Panc1 (cell line): ENCODE measurements around the gene RB1. TPM values are rescaled to one million over a fixed set of nuclear protein-coding genes. Genes with fewer than 3 reads are reported as not detected.

Experiments used
- ATAC-seq: fragments of 200-7000 bp; cut with Tn5 transposase; 2 replicates; pipeline ENCODE4 v1.9.1; 2020; ENCODE audit warnings: mild to moderate bottlenecking, moderate library complexity
- BruUV-seq: library from RNA; stranded (reverse); fragments of 400-500 nt; replicated peaks from 2 replicates; lab custom pipeline; 2021; lab: Mats Ljungman, UMichigan
- CTCF ChIA-PET: fragments of 300-600 bp; sonication (Branson Sonifier 250); formaldehyde crosslinking; loops from one replicate; lab custom pipeline; 2022; ENCODE audit warnings: antibody characterized with exemption; lab: Charles Lee
- POLR2A ChIA-PET: fragments of 300-600 bp; sonication (Branson Sonifier 250); formaldehyde crosslinking; loops from one replicate; lab custom pipeline; 2022; ENCODE audit warnings: antibody characterized with exemption; lab: Charles Lee
- DNase-seq: peaks from one replicate; pipeline ENCODE4 v3.0.0-alpha.2; 2010; ENCODE audit warnings: low read depth, low spot score
- H3K27ac ChIP-seq: 2 replicates; pipeline ENCODE4 v1.5.1; 2011; ENCODE audit warnings: mild to moderate bottlenecking, low read length, inconsistent platforms
- H3K27me3 ChIP-seq: fragments of 200-500 bp; sonication (Bioruptor generic); 2 replicates; pipeline ENCODE4 v1.6.0; 2014; ENCODE audit warnings: low read length, inconsistent platforms; ENCODE audit not compliant: control insufficient read depth, insufficient read depth
- H3K36me3 ChIP-seq: fragments of 200-500 bp; sonication (Bioruptor generic); 2 replicates; pipeline ENCODE4 v1.5.1; 2014; ENCODE audit warnings: inconsistent platforms, mild to moderate bottlenecking, low read length, moderate library complexity; ENCODE audit not compliant: control insufficient read depth, insufficient read depth
- H3K4me1 ChIP-seq: 2 replicates; pipeline ENCODE4 v1.5.1; 2011; ENCODE audit warnings: inconsistent platforms, mild to moderate bottlenecking, low read length, moderate library complexity; ENCODE audit not compliant: control insufficient read depth, insufficient read depth
- H3K4me3 ChIP-seq, 2 experiments: 2 replicates each; pipeline ENCODE4 v1.5.1; 2011 to 2012; ENCODE audit warnings: low read depth in 2 of 2, low read length in 2 of 2, mild to moderate bottlenecking in 2 of 2, inconsistent platforms in 1 of 2, moderate library complexity in 1 of 2
- H3K9me3 ChIP-seq: fragments of 200-500 bp; sonication (Bioruptor generic); 2 replicates; pipeline ENCODE4 v1.5.1; 2014; ENCODE audit warnings: low read depth, mild to moderate bottlenecking, inconsistent platforms, low read length, moderate library complexity; ENCODE audit not compliant: control insufficient read depth, insufficient read depth
- POLR2AphosphoS5 ChIP-seq: IDR thresholded peaks from 2 replicates; pipeline ENCODE4 v1.6.1; 2012; ENCODE audit warnings: mild to moderate bottlenecking, low read depth, low read length, moderate library complexity
- REST ChIP-seq, 2 experiments: IDR thresholded peaks; 2 replicates each; pipeline ENCODE4 v1.6.1; 2011 to 2012; ENCODE audit warnings: low read depth in 2 of 2, control low read depth in 1 of 2, low read length in 1 of 2, mild to moderate bottlenecking in 1 of 2, moderate library complexity in 1 of 2; ENCODE audit not compliant: insufficient read depth in 1 of 2
- SIN3A ChIP-seq: IDR thresholded peaks from 2 replicates; pipeline ENCODE4 v1.6.1; 2012; ENCODE audit warnings: low read depth, mild to moderate bottlenecking, low read length, moderate library complexity, borderline replicate concordance; ENCODE audit not compliant: insufficient read depth
- TCF7L2 ChIP-seq: IDR thresholded peaks from 2 replicates; pipeline ENCODE4 v1.6.1; 2011; ENCODE audit warnings: mild to moderate bottlenecking, low read depth, low read length, inconsistent platforms
- in situ Hi-C: cut with HindIII; loops from 2 replicates; pipeline ENCODE4 v1.10.0; 2016; ENCODE audit warnings: low sequenced_read_pairs, low pct_unique_long_range_greater_than_20kb
- intact Hi-C: fragments of 100-400 bp; cut with micrococcal nuclease; formaldehyde crosslinking; loops from one replicate; pipeline ENCODE4 v1.10.0; 2022; ENCODE audit not compliant: unreplicated experiment
- total RNA-seq: library from RNA; stranded (reverse); gene quantifications from one replicate; pipeline ENCODE4 v1.2.1, GENCODE V29; 2021; ENCODE audit not compliant: unreplicated experiment
- TF ChIP-seq, protein P1 (sequence below): fragments of 450-650 bp; IDR thresholded peaks from 2 replicates; pipeline ENCODE4 v1.5.1; 2017; ENCODE audit warnings: mild to moderate bottlenecking

The RB1 gene
- total RNA-seq, 1 experiment from 2014 or later = 36.0 TPM

GRCh38 chr13:48318821-48319511, 15.4 kb downstream of the RB1 start:
- no peak for ATAC-seq
- H3K27me3 ChIP-seq = no peaks in the 10 kb centered on the region
- H3K36me3 ChIP-seq = no peaks in the 10 kb centered on the region
- H3K9me3 ChIP-seq = no peaks in the 10 kb centered on the region; the same call in 1 of the 2 replicates
- no peaks in the 10 kb centered on the region for H3K4me1 ChIP-seq
- ChIA-PET POLR2A (no interaction called here), CTCF (no interaction called here)
- no TSS peak for BruUV-seq
- intact Hi-C loops = no loop called here
- H3K4me3 ChIP-seq = no peak overlapping the region
- no peak overlapping the region for H3K27ac ChIP-seq
- in situ Hi-C loops = no loop called here
- DNase-seq = no peak
- TF ChIP-seq TCF7L2 (no peak), REST (IDR thresholded peaks at IDR 0.05; ENCODE audit: insufficient read depth in 1 of 2, low read depth in 2 of 2, low read length in 1 of 2) (no peak), SIN3A (no peak), POLR2AphosphoS5 (no peak)
- TF ChIP-seq, protein P1, sequence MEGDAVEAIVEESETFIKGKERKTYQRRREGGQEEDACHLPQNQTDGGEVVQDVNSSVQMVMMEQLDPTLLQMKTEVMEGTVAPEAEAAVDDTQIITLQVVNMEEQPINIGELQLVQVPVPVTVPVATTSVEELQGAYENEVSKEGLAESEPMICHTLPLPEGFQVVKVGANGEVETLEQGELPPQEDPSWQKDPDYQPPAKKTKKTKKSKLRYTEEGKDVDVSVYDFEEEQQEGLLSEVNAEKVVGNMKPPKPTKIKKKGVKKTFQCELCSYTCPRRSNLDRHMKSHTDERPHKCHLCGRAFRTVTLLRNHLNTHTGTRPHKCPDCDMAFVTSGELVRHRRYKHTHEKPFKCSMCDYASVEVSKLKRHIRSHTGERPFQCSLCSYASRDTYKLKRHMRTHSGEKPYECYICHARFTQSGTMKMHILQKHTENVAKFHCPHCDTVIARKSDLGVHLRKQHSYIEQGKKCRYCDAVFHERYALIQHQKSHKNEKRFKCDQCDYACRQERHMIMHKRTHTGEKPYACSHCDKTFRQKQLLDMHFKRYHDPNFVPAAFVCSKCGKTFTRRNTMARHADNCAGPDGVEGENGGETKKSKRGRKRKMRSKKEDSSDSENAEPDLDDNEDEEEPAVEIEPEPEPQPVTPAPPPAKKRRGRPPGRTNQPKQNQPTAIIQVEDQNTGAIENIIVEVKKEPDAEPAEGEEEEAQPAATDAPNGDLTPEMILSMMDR = no peak

DNA sequence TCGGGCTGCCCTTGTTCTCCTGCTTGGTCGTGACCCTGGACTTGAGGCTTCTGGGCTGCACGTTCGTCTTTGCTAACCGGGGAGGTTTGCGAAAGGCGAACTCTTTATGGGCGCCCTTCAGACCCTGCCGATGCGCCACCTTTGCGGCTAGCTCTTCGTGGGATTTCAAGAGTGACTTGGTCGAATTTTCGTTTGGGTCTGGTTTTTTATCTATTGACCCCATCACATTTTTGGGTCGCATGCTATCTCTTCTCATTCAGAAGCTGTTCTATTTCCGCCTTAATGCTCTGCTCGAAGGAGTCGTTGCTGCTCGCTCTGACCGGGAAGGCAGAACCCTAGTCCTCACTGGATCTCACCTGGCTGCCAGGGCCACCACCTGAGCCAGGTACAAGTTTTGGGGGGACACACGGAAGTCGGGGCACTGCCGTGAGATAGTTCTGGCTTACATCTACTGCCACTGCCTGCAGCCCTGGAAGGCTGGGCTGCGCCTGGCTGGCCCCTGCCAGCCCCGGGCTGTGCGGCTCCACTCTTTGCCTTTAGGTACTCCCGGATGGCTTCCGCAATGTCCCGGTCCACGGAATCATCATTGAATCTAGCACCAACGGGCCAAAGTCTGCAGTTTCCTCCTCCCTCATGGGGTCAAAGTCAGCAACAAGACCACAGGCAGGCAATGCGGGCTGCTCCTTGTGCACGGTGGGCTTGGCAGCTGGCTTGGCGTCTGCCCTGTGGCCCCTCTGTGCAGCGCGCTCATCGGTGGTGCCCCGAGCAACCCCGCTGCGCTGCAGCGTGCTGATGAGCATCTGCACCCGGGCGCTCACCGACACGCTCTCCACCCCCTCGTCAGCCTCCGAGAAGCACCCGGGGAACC, 16.2 kb downstream of the RB1 start:
- no peaks in the 10 kb centered on the region; the same call in 1 of the 2 replicates for H3K9me3 ChIP-seq
- BruUV-seq = no TSS peak
- ChIA-PET CTCF (interaction anchor here (0.5 kb wide), 1 partner anchor 589 kb away, joined by 3 read pairs; no protein-coding TSS in a partner anchor), POLR2A (no interaction called here)
- in situ Hi-C loops (no loop called here), intact Hi-C loops (no loop called here)
- no peak for TF ChIP-seq REST (IDR thresholded peaks at IDR 0.05; ENCODE audit: insufficient read depth in 1 of 2, low read depth in 2 of 2, low read length in 1 of 2)
- H3K27ac ChIP-seq = no peak overlapping the region
- no peaks in the 10 kb centered on the region for H3K4me1 ChIP-seq
- ATAC-seq (no peak), DNase-seq (no peak)
- no peaks in the 10 kb centered on the region for H3K36me3 ChIP-seq
- H3K4me3 ChIP-seq = no peak overlapping the region
- no peaks in the 10 kb centered on the region for H3K27me3 ChIP-seq
